WTC11 (cell line): Measurements from ENCODE around the gene MALT1. TPM values are rescaled to one million over a fixed set of nuclear protein-coding genes. Genes with fewer than 3 reads are reported as not detected.

Experiments used
- ATAC-seq: fragments of 200-7000 bp; cut with Tn5 transposase; 2 replicates; pipeline ENCODE4 v1.10.0; 2021; ENCODE audit warnings: mild to moderate bottlenecking, moderate library complexity
- CTCF ChIA-PET: fragments of 300-600 bp; sonication (Branson Sonifier 250); formaldehyde crosslinking; loops from one replicate; lab custom pipeline; 2021; ENCODE audit warnings: antibody characterized with exemption; lab: Charles Lee
- POLR2A ChIA-PET: fragments of 350-600 bp; sonication (Branson Sonifier 250); formaldehyde crosslinking; loops from one replicate; lab custom pipeline; 2021; ENCODE audit warnings: antibody characterized with exemption; lab: Charles Lee
- DNase-seq: peaks from one replicate; pipeline ENCODE4 v3.0.0; 2021; ENCODE audit warnings: low spot score
- H3K27ac Mint-ChIP-seq: 2 replicates; pipeline ENCODE4 v1.8.0; 2021; ENCODE audit warnings: mixed read lengths
- H3K27me3 Mint-ChIP-seq: 2 replicates; pipeline ENCODE4 v1.8.0; 2021; ENCODE audit warnings: low read depth, mild to moderate bottlenecking, moderate library complexity, mixed read lengths
- H3K36me3 Mint-ChIP-seq: 2 replicates; pipeline ENCODE4 v1.8.0; 2021; ENCODE audit warnings: mixed read lengths
- H3K4me1 Mint-ChIP-seq: 2 replicates; pipeline ENCODE4 v1.8.0; 2022; ENCODE audit warnings: mixed read lengths
- H3K4me3 Mint-ChIP-seq: 2 replicates; pipeline ENCODE4 v1.8.0; 2021; ENCODE audit warnings: mild to moderate bottlenecking, moderate library complexity, mixed read lengths
- H3K9me3 Mint-ChIP-seq: 2 replicates; pipeline ENCODE4 v1.8.0; 2021; ENCODE audit warnings: mixed read lengths
- ESRRA ChIP-seq: sonication (generic); formaldehyde crosslinking; IDR thresholded peaks from 2 replicates; pipeline ENCODE4 v1.8.1; 2022; ENCODE audit warnings: mild to moderate bottlenecking, missing genetic modification reagents, borderline replicate concordance
- GTF2I ChIP-seq: fragments of 250-450 bp; sonication (Bioruptor Pico); conservative IDR thresholded peaks from 2 replicates; pipeline ENCODE4 v1.4.0; 2021; ENCODE audit warnings: mild to moderate bottlenecking
- NR3C1 ChIP-seq: sonication (generic); formaldehyde crosslinking; conservative IDR thresholded peaks from 2 replicates; pipeline ENCODE4 v1.8.1; 2023; ENCODE audit warnings: low read depth, mild to moderate bottlenecking, missing genetic modification reagents
- TEAD4 ChIP-seq: sonication (generic); formaldehyde crosslinking; IDR thresholded peaks from 2 replicates; pipeline ENCODE4 v1.8.0; 2022; ENCODE audit warnings: mild to moderate bottlenecking, missing genetic modification reagents
- TP53 ChIP-seq: sonication (generic); formaldehyde crosslinking; IDR thresholded peaks from 2 replicates; pipeline ENCODE4 v1.8.1; 2023; ENCODE audit warnings: mild to moderate bottlenecking, missing genetic modification reagents
- ZBTB21 ChIP-seq: sonication (generic); formaldehyde crosslinking; IDR thresholded peaks from 2 replicates; pipeline ENCODE4 v1.8.1; 2023; ENCODE audit warnings: mild to moderate bottlenecking, missing genetic modification reagents, borderline replicate concordance
- ZNF121 ChIP-seq: sonication (generic); formaldehyde crosslinking; IDR thresholded peaks from 2 replicates; pipeline ENCODE4 v1.8.0; 2023; ENCODE audit warnings: missing genetic modification reagents
- ZNF396 ChIP-seq: fragments of 250-450 bp; sonication (Bioruptor Pico); IDR thresholded peaks from 2 replicates; pipeline ENCODE4 v1.8.0; 2021; ENCODE audit warnings: mild to moderate bottlenecking, moderate library complexity, borderline replicate concordance
- total RNA-seq: library from RNA; stranded (reverse); gene quantifications from 3 replicates; pipeline ENCODE4 v1.2.3, GENCODE V29; 2021
- TF ChIP-seq, protein P1 (sequence below): sonication (generic); formaldehyde crosslinking; IDR thresholded peaks from 2 replicates; pipeline ENCODE4 v1.8.0; 2022; ENCODE audit warnings: mild to moderate bottlenecking, missing genetic modification reagents
- TF ChIP-seq, protein P2 (sequence below): sonication (generic); formaldehyde crosslinking; IDR thresholded peaks from 2 replicates; pipeline ENCODE4 v1.8.1; 2023; ENCODE audit warnings: mild to moderate bottlenecking, missing genetic modification reagents
- TF ChIP-seq, protein P3 (sequence below): sonication (generic); formaldehyde crosslinking; conservative IDR thresholded peaks from 2 replicates; pipeline ENCODE4 v1.8.1; 2023; ENCODE audit warnings: mild to moderate bottlenecking, low read depth, missing genetic modification reagents, moderate library complexity
- TF ChIP-seq, protein P4 (sequence below): fragments of 250-450 bp; sonication (Bioruptor Pico); conservative IDR thresholded peaks from 2 replicates; pipeline ENCODE4 v1.9.0; 2021; ENCODE audit warnings: mild to moderate bottlenecking

MALT1 gene
- total RNA-seq, 1 experiment from 2014 or later = 13.2 TPM

DNA sequence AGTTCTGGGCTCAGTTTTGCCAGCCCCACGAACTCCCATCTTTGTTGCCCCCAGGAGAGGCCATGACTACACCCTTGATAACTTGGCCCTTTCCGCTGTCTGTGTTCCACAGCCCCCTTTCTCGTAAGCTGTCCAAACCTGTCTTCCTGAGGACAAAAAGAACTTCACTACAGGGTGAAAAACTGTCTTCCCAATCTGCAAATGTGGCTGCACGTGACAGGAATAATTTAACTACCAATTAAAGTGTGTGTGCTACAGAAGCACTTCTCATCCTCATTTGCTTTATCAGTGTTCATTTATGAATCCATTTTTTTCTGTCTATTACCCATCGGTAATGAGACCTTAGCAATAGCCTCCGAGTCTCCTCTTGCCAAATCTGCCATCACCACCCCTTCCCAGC is 33.3 kb upstream of the MALT1 start (continued):
- TF ChIP-seq, protein P1, sequence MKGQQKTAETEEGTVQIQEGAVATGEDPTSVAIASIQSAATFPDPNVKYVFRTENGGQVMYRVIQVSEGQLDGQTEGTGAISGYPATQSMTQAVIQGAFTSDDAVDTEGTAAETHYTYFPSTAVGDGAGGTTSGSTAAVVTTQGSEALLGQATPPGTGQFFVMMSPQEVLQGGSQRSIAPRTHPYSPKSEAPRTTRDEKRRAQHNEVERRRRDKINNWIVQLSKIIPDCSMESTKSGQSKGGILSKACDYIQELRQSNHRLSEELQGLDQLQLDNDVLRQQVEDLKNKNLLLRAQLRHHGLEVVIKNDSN (CRISPR knock-in tag) = no peak

DNA sequence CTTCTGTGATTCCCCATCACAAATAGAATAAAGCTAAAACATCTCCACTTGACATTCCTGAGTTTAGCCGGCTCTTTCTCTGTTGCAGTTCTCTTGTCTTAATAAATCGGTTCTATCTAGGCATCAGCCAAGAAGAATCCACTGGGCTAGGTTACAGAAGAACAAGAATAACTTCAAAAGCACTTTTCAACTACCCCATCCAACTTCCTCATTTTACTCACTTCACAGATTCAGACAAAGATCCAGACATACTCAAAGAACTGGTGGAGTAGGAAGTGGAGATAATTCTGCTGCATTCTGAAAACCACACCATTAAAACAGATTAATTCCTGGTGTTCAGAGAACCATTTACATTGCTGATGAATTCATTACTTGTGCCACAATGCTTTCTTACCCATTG is 32.8 kb upstream of the MALT1 start:
- H3K27me3 Mint-ChIP-seq = peaks cover 9% of the 10 kb centered on the region
- no peak overlapping the region for H3K4me3 Mint-ChIP-seq
- ATAC-seq (no peak), DNase-seq (no peak)
- TF ChIP-seq, protein P2, sequence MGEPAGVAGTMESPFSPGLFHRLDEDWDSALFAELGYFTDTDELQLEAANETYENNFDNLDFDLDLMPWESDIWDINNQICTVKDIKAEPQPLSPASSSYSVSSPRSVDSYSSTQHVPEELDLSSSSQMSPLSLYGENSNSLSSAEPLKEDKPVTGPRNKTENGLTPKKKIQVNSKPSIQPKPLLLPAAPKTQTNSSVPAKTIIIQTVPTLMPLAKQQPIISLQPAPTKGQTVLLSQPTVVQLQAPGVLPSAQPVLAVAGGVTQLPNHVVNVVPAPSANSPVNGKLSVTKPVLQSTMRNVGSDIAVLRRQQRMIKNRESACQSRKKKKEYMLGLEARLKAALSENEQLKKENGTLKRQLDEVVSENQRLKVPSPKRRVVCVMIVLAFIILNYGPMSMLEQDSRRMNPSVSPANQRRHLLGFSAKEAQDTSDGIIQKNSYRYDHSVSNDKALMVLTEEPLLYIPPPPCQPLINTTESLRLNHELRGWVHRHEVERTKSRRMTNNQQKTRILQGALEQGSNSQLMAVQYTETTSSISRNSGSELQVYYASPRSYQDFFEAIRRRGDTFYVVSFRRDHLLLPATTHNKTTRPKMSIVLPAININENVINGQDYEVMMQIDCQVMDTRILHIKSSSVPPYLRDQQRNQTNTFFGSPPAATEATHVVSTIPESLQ (CRISPR knock-in tag) = no peak
- TF ChIP-seq, protein P3, sequence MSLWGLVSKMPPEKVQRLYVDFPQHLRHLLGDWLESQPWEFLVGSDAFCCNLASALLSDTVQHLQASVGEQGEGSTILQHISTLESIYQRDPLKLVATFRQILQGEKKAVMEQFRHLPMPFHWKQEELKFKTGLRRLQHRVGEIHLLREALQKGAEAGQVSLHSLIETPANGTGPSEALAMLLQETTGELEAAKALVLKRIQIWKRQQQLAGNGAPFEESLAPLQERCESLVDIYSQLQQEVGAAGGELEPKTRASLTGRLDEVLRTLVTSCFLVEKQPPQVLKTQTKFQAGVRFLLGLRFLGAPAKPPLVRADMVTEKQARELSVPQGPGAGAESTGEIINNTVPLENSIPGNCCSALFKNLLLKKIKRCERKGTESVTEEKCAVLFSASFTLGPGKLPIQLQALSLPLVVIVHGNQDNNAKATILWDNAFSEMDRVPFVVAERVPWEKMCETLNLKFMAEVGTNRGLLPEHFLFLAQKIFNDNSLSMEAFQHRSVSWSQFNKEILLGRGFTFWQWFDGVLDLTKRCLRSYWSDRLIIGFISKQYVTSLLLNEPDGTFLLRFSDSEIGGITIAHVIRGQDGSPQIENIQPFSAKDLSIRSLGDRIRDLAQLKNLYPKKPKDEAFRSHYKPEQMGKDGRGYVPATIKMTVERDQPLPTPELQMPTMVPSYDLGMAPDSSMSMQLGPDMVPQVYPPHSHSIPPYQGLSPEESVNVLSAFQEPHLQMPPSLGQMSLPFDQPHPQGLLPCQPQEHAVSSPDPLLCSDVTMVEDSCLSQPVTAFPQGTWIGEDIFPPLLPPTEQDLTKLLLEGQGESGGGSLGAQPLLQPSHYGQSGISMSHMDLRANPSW (CRISPR knock-in tag) = no peak
- TF ChIP-seq NR3C1 (CRISPR knock-in tag) = no peak
- TF ChIP-seq ZNF396 (CRISPR knock-in tag) = no peak
- TF ChIP-seq TEAD4 = no peak
- no peak for TF ChIP-seq ESRRA (CRISPR knock-in tag)
- TF ChIP-seq ZBTB21 (CRISPR knock-in tag) = no peak
- TF ChIP-seq TP53 (CRISPR knock-in tag) = no peak
- H3K4me1 Mint-ChIP-seq = peaks cover 15% of the 10 kb centered on the region
- no peaks in the 10 kb centered on the region for H3K9me3 Mint-ChIP-seq
- POLR2A ChIA-PET = interaction anchor here (1.4 kb wide), 1 partner anchor 33 kb away, joined by 3 read pairs; the partner anchor contains the start of gene MALT1
- no peak overlapping the region for H3K27ac Mint-ChIP-seq
- H3K36me3 Mint-ChIP-seq = no peaks in the 10 kb centered on the region
- CTCF ChIA-PET = interaction anchor here (1.7 kb wide), 1 partner anchor 126 kb away, joined by 7 read pairs; no protein-coding TSS in a partner anchor

DNA sequence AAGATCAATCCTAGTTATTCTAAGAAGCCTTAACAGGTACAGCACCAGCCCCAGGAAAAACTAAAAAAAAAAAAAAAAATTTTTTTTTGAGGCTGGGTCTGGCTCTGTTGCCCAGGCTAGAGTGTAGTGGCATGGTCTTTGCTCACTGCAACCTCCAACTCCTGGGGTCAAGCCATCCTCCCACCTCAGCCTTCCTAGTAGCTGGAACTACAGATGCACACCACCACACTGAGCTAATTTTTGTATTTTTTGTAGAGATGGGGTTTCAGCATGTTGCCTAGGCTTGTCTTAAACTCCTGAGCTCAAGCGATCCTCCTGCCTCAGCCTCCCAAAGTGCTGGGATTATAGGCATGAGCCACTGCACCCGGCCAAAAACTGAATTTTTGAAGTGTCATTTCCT is 32.0 kb upstream of the MALT1 start:
- H3K9me3 Mint-ChIP-seq = no peaks in the 10 kb centered on the region
- H3K4me1 Mint-ChIP-seq = peaks cover 15% of the 10 kb centered on the region
- ChIA-PET POLR2A (interaction anchor here (0.7 to 1.4 kb wide), 2 partner anchors 32 to 178 kb away, joined by 3 read pairs; partner anchors contain the start of gene MALT1), CTCF (interaction anchor here (1.4 to 1.7 kb wide), 2 partner anchors 30 to 125 kb away, joined by 3 to 7 read pairs; no protein-coding TSS in a partner anchor)
- no peak overlapping the region for H3K27ac Mint-ChIP-seq
- H3K36me3 Mint-ChIP-seq = no peaks in the 10 kb centered on the region
- TF ChIP-seq GTF2I (CRISPR knock-in tag) = peak; percentile 63; the same call in 1 of the 2 replicates
- TF ChIP-seq ZNF121 (CRISPR knock-in tag) = peak; percentile 95
- TF ChIP-seq, protein P4, sequence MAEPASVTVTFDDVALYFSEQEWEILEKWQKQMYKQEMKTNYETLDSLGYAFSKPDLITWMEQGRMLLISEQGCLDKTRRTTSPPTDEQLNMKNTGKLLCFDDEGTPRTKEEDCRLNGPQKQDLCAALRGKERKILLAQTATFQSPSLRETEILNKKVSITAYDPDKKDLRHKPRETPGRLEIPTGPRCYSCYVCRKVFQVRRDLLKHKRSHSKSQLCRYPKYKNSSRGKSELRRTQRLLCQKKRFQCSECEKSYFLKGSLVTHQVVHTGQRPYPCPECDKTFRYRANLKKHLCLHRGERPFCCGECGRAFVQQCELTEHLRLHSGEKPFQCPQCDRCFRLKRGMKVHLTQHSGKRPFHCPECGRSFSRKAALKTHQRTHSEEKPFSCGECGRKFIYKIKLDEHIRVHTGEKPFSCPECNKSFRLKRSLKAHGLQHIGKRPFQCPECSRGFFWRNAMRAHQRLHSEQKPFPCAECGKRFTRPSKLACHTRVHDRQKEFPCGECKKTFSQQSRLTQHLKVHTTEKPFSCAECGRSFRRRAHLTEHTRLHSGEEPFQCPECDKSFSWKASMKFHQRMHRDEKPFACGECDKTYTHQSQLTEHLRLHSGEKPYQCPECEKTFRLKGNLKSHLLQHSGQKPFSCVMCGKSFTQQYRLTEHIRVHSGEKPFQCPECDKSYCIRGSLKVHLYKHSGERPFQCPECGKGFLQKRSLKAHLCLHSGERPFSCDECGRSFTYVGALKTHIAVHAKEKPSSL (CRISPR knock-in tag) = no peak
- DNase-seq (no peak), ATAC-seq (no peak)
- H3K27me3 Mint-ChIP-seq = peaks cover 9% of the 10 kb centered on the region
- H3K4me3 Mint-ChIP-seq = no peak overlapping the region
